Measurements from ENCODE around the gene ETV6.

DNA sequence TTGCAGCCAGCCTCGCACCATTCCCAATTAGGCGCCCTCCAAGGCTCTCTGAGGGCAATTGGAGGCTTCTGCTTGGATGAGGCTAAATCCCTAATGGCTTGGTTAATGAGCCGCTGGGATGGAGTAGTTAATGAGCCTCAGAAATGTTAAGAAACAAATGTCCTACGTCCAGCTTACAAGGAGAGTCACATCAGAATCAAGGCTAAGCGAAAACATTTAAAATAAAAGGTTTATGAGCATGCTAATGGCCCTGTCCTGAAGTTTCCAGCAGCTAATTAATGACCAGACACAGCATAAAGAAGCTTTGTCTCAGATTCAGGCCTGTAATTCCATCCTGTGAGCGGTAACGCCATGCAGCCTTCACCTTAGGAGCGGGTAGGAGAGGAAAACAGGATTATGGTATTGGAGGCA, 220.6 kb downstream of the ETV6 start:
- TF ChIP-seq, protein P1, sequence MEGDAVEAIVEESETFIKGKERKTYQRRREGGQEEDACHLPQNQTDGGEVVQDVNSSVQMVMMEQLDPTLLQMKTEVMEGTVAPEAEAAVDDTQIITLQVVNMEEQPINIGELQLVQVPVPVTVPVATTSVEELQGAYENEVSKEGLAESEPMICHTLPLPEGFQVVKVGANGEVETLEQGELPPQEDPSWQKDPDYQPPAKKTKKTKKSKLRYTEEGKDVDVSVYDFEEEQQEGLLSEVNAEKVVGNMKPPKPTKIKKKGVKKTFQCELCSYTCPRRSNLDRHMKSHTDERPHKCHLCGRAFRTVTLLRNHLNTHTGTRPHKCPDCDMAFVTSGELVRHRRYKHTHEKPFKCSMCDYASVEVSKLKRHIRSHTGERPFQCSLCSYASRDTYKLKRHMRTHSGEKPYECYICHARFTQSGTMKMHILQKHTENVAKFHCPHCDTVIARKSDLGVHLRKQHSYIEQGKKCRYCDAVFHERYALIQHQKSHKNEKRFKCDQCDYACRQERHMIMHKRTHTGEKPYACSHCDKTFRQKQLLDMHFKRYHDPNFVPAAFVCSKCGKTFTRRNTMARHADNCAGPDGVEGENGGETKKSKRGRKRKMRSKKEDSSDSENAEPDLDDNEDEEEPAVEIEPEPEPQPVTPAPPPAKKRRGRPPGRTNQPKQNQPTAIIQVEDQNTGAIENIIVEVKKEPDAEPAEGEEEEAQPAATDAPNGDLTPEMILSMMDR (IDR thresholded peaks at IDR 0.05), result no peak
- TF ChIP-seq POLR2A (IDR thresholded peaks at IDR 0.05) (no peak), POLR2AphosphoS5 (IDR thresholded peaks at IDR 0.05) (no peak)
